ENCODE data around the gene NEK1.
"Not testable (repeated sequence)": the region's sequence is repeated elsewhere in the genome, so short reads cannot be mapped to it uniquely, and the experiment has no call there.

Gene NEK1

GRCh38 chr4:169510617-169511016 is 101.8 kb downstream of the NEK1 start:
- DNase-seq (ENCODE audit: low read depth in 1 of 2, low spot score in 1 of 2): no peak

GRCh38 chr4:169506903-169507302 is 105.5 kb downstream of the NEK1 start:
- DNase-seq (ENCODE audit: low read depth in 1 of 2, low spot score in 1 of 2): no peak

GRCh38 chr4:169499907-169500306 is 112.5 kb downstream of the NEK1 start:
- not testable (repeated sequence) for DNase-seq (ENCODE audit: low read depth in 1 of 2, low spot score in 1 of 2)

- DNase-seq (ENCODE audit: low read depth in 1 of 2, low spot score in 1 of 2): not testable (repeated sequence)
These were observed 118.1 kb downstream of the NEK1 start for GRCh38 chr4:169494234-169494633.

GRCh38 chr4:169493164-169493524 is 119.2 kb downstream of the NEK1 start:
- no peak for DNase-seq (ENCODE audit: low read depth in 1 of 2, low spot score in 1 of 2)

GRCh38 chr4:169492436-169493163 is 119.8 kb downstream of the NEK1 start:
- DNase-seq (ENCODE audit: low read depth in 1 of 2, low spot score in 1 of 2): no peak

GRCh38 chr4:169491211-169491610 is 121.2 kb downstream of the NEK1 start:
- no peak for DNase-seq (ENCODE audit: low read depth in 1 of 2, low spot score in 1 of 2)

GRCh38 chr4:169489306-169489705 is 123.1 kb downstream of the NEK1 start:
- DNase-seq (ENCODE audit: low read depth in 1 of 2, low spot score in 1 of 2): no peak

GRCh38 chr4:169485791-169486742 is 126.3 kb downstream of the NEK1 start:
- no peak for DNase-seq (ENCODE audit: low read depth in 1 of 2, low spot score in 1 of 2)

- no peak for DNase-seq (ENCODE audit: low read depth in 1 of 2, low spot score in 1 of 2)
These were observed 127.3 kb downstream of the NEK1 start for GRCh38 chr4:169485086-169485485.

- DNase-seq (ENCODE audit: low read depth in 1 of 2, low spot score in 1 of 2): no peak
These were observed 127.9 kb downstream of the NEK1 start for GRCh38 chr4:169484485-169484884.

- DNase-seq (ENCODE audit: low read depth in 1 of 2, low spot score in 1 of 2): no peak
These were observed 148.3 kb downstream of the NEK1 start for GRCh38 chr4:169464080-169464479.

GRCh38 chr4:169460081-169460480 is 152.3 kb downstream of the NEK1 start:
- no peak for DNase-seq (ENCODE audit: low read depth in 1 of 2, low spot score in 1 of 2)

- DNase-seq (ENCODE audit: low read depth in 1 of 2, low spot score in 1 of 2): no peak
These were observed 153.8 kb downstream of the NEK1 start for GRCh38 chr4:169458575-169458974.

- DNase-seq (ENCODE audit: low read depth in 1 of 2, low spot score in 1 of 2): not testable (repeated sequence)
These were observed 159.7 kb downstream of the NEK1 start for GRCh38 chr4:169452644-169453043.

GRCh38 chr4:169448935-169449334 is 163.4 kb downstream of the NEK1 start:
- not testable (repeated sequence) for DNase-seq (ENCODE audit: low read depth in 1 of 2, low spot score in 1 of 2)

GRCh38 chr4:169446824-169447223 is 165.6 kb downstream of the NEK1 start:
- DNase-seq (ENCODE audit: low read depth in 1 of 2, low spot score in 1 of 2): no peak

GRCh38 chr4:169443748-169444147 is 168.6 kb downstream of the NEK1 start:
- DNase-seq (ENCODE audit: low read depth in 1 of 2, low spot score in 1 of 2): no peak

GRCh38 chr4:169440446-169440845 is 171.9 kb downstream of the NEK1 start:
- no peak for DNase-seq (ENCODE audit: low read depth in 1 of 2, low spot score in 1 of 2)

- no peak for DNase-seq (ENCODE audit: low read depth in 1 of 2, low spot score in 1 of 2)
These were observed 173.1 kb downstream of the NEK1 start for GRCh38 chr4:169439244-169439643.

GRCh38 chr4:169438057-169438480 is 174.3 kb downstream of the NEK1 start:
- no peak for DNase-seq (ENCODE audit: low read depth in 1 of 2, low spot score in 1 of 2)
